Left ventricle myocardium superior (tissue), 1 donor: ENCODE measurements around the gene C1QTNF5. TPM values are rescaled to one million over a fixed set of nuclear protein-coding genes. Genes with fewer than 3 reads are reported as not detected.
"Not testable (repeated sequence)": the region's sequence is repeated elsewhere in the genome, so short reads cannot be mapped to it uniquely, and the experiment has no call there.

Experiments
- ATAC-seq: fragments of 200-7000 bp; cut with Tn5 transposase; one replicate; pipeline ENCODE4 v1.9.1; 2020; ENCODE audit warnings: mild to moderate bottlenecking, moderate library complexity
- DNase-seq: peaks from one replicate; pipeline ENCODE4 v3.0.0-alpha.2; 2020
- intact Hi-C: fragments of 100-400 bp; cut with micrococcal nuclease; formaldehyde crosslinking; loops from one replicate; pipeline ENCODE4 v1.11.0; 2022
- long read RNA-seq: library from polyadenylated mRNA; unstranded; transcript quantifications from one replicate; pipeline ENCODE4 v2.0.0, GENCODE V29; 2021
- total RNA-seq: library from RNA; stranded (reverse); fragmentation: NEBNext Ultra II Directional; extraction: Animal tissue kit (Norgen Biotek cat#: 25700); gene quantifications from one replicate; pipeline ENCODE4 v1.2.1, GENCODE V29; 2021
- donor health status: DM: no; HTN: yes; CAD: no; lungs with severe emphysema.

C1QTNF5 gene, protein sequence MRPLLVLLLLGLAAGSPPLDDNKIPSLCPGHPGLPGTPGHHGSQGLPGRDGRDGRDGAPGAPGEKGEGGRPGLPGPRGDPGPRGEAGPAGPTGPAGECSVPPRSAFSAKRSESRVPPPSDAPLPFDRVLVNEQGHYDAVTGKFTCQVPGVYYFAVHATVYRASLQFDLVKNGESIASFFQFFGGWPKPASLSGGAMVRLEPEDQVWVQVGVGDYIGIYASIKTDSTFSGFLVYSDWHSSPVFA
- 14.4 TPM for total RNA-seq
- long read RNA-seq, transcript C1QTNF5-203 (2 exons, 1,046 nt) = minor isoform, 10 of 60 reads
- long read RNA-seq, transcript C1QTNF5-202 (3 exons, 1,356 nt) = major isoform, 40 of 60 reads
- long read RNA-seq, partial matches to known transcripts = 2 of 60 reads
- long read RNA-seq, other reads (novel, unspliced or antisense) = 3 of 60 reads

- intact Hi-C loops = no loop called here
- ATAC-seq (peak; percentile 65), DNase-seq (peak; percentile 91)
These were observed at the start of gene C1QTNF5 for GRCh38 chr11:119340335-119341221. C1QTNF5 (minus strand) TSS chr11:119340883; CDS start chr11:119340397, 486 bp downstream.

DNA sequence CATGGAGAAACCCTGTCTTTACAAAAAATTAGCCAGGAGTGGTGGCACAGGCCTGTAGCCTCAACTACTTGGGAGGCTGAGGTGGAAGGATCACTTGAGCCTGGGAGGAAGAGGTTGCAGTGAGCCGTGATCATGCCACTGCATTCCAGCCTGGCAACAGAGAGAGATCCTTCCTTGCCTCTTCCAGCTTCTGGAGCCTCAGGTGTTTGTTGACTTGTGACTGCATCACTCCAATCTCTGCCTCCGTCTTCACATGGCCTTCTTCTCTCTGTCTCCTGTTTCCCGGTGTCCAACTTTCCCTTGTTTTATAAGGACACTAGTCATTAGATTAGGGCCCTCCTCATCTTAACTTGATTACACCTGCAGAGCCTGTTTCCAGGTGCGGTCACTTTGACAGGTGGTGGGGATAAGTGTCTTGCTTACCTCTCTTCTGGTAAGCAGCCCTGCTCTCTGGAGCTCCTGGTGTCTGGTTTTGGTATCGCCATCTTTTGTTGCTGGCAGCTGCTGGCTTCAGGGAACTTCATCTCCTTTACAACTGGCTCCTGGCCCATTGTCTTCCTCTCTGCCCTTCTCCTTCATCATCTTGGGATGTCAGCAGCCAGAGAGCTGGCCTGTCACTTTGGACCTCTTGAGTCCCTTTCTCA lies 49.0 kb upstream of the C1QTNF5 start:
- ATAC-seq (no peak), DNase-seq (no peak)
- intact Hi-C loops = loop anchor here (10.0 kb wide), 1 partner anchor 65 kb away; no protein-coding TSS in a partner anchor

GRCh38 chr11:119388103-119388502 lies 47.4 kb upstream of the C1QTNF5 start:
- intact Hi-C loops = no loop called here
- no peak for DNase-seq

GRCh38 chr11:119384332-119384731 lies 43.6 kb upstream of the C1QTNF5 start:
- ATAC-seq (no peak), DNase-seq (no peak)
- intact Hi-C loops = no loop called here

More at GRCh38 chr11:119388103-119388502, 47.4 kb upstream of the C1QTNF5 start:
- ATAC-seq = no peak

GRCh38 chr11:119382513-119382912 lies 41.8 kb upstream of the C1QTNF5 start:
- DNase-seq, intact Hi-C loops, ATAC-seq: not testable (repeated sequence)

DNA sequence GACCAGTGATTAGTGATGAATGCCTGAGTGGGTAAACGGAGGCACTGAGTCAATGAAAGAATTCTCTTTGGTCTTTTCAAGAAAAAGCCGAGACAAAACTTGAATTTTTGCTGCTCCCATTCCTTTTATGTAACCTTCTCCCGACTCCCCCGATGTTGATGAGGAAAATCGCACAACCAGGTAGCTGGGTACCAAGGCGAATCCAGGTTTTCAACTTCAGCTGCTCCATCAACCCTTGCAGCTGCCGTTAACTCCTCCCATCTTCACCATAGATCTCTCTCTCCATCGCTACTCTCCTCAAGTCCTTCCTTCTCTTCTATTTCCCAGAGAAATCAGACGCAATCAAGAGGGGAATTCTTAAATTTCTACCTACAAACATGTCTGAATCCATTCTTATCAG lies 41.4 kb upstream of the C1QTNF5 start:
- intact Hi-C loops = no loop called here
- DNase-seq = no peak
- ATAC-seq = no peak

DNA sequence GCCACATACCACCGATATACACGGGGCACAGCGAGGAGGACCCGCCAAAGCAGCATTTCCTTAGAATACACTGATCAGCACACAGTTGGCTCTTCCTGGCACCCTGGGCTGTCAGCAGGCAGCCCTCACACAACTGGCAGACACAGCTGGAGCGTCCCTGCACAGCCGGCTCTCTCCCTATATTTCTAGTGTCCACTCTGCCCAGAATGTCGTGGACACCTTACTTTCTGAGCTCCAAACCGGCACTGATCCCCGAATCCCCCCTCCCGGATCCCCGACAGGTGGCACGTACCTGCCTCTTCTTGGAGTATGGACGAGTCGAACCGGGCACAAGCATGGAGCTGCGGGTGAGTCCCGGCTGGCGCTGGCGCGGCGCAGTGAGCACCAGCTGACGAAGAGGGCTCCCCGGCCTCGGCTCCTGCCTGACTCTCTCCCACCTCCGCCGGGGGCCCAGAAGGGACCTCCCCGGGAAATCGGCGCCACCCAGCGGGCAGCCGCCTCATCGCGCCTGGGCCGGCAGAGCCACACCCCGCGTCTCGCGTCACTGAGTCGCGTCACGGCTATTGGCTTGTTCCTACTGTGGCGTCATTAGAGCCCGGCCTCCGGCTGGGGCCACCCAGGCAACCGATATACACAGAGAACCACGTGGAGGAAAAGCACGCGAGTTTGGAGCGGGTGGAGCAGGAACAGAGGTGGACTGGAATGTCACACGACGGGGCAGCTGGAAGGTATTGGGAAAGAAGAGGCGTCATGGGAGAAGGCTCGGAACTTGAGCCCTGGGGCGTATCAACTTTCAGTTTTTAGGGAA lies 40.7 kb upstream of the C1QTNF5 start, which contains the start of gene USP2:
USP2 (minus strand) TSS at position 510 of the 808 bp plus-strand sequence. CDS start 8,210 bp downstream, outside the sequence.
- intact Hi-C loops = no loop called here
- peak; percentile 98 for DNase-seq
- peak; percentile 88 for ATAC-seq

DNA sequence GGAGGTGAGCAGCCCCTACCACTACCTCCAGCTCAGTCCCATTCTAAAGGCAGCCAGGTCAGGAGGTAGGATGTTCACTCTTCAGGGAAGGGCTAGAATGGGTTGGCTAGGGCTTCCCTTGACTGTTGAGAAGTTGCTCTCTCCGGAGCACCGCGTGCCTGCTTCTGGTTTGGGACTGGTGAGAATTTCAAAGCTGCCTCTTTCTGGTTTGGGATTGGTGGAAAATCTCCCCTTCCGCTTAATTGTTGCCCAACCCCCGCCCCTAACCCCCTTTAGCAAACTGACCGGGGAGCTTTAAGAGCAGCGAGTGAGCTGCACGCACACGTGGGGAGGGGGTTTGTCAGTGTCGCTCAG lies 40.1 kb upstream of the C1QTNF5 start:
- intact Hi-C loops = no loop called here
- DNase-seq = no peak

DNA sequence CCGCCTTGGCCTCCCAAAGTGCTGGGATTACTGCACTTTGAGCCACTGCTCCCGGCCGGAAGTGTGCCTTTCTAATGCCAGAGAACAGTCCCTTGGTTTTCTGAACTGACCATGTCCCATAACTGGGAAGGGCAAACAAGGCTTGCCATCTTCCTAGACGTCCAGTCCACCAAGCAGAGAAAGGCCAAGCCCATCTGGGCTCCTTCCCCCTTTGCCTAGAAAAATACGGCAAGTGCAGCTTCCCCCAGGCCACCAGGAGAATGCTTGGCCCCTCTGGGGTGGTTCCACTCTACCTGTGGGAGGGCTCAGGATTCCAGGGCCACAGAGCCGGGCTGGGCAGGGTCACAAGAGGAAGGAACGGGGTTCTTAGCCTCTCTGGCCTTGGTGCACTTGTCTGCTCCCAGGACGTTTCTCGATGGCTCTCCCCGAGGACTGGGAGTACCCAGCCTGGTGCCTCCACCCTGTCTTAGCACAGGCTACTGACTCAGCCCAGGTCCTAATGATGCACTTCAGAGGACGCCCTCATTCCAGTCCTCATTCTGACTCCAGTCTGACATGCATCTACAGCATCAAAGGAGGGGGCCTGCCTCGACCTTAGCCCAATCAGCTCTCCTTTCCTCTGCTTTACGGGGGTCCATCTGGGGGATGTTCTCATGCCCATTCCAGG lies 39.6 kb upstream of the C1QTNF5 start:
- no peak for DNase-seq
- ATAC-seq = no peak
- intact Hi-C loops = no loop called here

More for the DNA sequence above, 40.1 kb upstream of the C1QTNF5 start:
- ATAC-seq = no peak

DNA sequence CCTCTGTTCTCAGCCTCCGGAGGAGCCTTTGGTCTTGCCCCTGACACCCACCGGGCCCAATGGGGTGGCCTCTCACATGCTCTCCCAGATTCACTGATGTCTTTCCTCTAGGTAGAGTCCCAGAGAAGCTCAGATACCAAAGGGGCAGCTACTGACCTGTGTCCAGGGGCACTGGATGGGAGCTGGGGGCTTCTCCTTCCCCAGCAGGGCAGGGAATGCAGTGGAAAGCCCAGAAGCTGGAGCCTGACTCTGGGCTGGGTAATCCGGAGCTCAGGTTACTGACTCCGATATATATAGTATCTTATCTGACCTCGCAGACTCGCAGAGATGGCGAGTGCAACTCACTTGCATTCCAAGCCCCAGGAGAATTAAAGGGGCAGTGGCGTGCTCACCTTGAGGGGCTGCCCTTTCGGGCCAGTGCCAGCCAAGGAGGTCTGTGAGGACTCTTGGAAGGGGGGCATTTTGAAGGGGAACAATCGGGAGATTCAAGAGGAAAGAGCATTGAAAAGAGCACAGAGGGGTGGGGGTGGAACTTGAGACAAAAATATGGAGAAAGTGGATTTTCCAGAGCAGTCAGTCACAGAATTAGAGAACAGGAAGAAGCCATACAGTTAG lies 38.3 kb upstream of the C1QTNF5 start:
- intact Hi-C loops = no loop called here
- ATAC-seq = peak; percentile 10
- peak; percentile 54 for DNase-seq

DNA sequence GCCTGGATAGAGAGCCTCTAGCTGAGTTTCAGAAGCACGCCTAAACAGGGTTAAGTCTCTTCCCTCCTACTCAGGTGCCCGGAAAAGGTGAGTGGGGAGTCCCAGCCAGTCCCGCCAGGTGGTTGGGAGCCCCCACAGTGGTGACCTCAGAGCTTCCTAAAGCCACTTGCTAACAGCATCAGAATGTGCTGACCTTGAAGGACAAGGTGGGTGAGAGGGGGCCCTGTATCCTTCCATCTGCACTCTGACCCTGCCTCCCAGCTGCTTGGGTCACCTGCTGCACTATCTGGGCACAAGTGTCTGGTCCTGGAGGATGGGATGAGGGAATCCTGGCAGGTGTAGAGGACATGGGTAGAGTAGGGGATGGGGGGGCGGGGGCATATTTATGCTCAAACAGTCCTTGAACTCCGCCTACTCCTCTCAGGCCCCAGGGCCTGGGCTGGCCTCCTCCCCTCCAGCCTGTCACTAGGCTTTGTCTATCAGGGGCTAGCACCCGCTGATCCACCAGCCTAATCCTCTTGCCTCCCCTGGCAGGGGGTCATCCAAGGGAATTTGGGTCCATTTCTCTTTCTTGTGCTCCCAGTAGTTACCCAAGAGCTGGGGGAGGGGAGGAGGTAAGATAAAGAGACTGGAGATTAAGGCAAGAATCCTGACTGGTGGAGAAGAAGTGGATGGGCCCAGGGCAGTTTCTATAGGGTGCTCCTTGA lies 37.4 kb upstream of the C1QTNF5 start:
- DNase-seq (no peak), ATAC-seq (no peak)
- intact Hi-C loops = no loop called here

- intact Hi-C loops = no loop called here
- ATAC-seq (peak; percentile 7), DNase-seq (peak; percentile 50)
These were observed 36.6 kb upstream of the C1QTNF5 start for GRCh38 chr11:119377112-119377901.

- ATAC-seq (peak; percentile 13), DNase-seq (peak; percentile 76)
- intact Hi-C loops = no loop called here
These were observed 35.6 kb upstream of the C1QTNF5 start for GRCh38 chr11:119376197-119376847.

- intact Hi-C loops = no loop called here
- ATAC-seq (peak; percentile 62), DNase-seq (peak; percentile 88)
These were observed 34.9 kb upstream of the C1QTNF5 start for GRCh38 chr11:119375337-119376196.
